Keratinocyte (primary cell): ENCODE data around the gene DDT. TPM values are rescaled to one million over a fixed set of nuclear protein-coding genes. Genes with fewer than 3 reads are reported as not detected.

Source experiments
- DNase-seq: peaks from one replicate; pipeline ENCODE4 v3.0.0-alpha.2; 2011; ENCODE audit warnings: low read depth, missing footprints, low spot score
- FAIRE-seq: peaks from 2 replicates; lab custom pipeline; 2011; peaks lifted over from hg19 to GRCh38; lab: Jason Lieb, UNC
- H2AFZ ChIP-seq: 2 replicates; pipeline ENCODE4 v1.6.0; 2012; ENCODE audit warnings: low read length, control low read depth, inconsistent platforms; ENCODE audit not compliant: control insufficient read depth
- H3K27ac ChIP-seq: 2 replicates; pipeline ENCODE4 v1.5.1; 2011; ENCODE audit warnings: low read length; ENCODE audit not compliant: control insufficient read depth, insufficient read depth
- H3K27me3 ChIP-seq: 3 replicates; pipeline ENCODE4 v1.6.0; 2011; ENCODE audit warnings: low read length; ENCODE audit not compliant: control insufficient read depth, insufficient read depth; ENCODE audit errors: extremely low read depth
- H3K36me3 ChIP-seq, 2 experiments: 2 replicates in 1 of 2; 3 replicates in 1 of 2; pipeline ENCODE4 v1.5.1; 2011; ENCODE audit warnings: low read length in 2 of 2, mild to moderate bottlenecking in 1 of 2; ENCODE audit not compliant: control insufficient read depth in 2 of 2, insufficient read depth in 2 of 2; ENCODE audit errors: extremely low read depth in 1 of 2
- H3K4me1 ChIP-seq: 3 replicates; pipeline ENCODE4 v1.5.1; 2011; ENCODE audit warnings: low read length; ENCODE audit not compliant: control insufficient read depth, insufficient read depth; ENCODE audit errors: extremely low read depth
- H3K4me2 ChIP-seq: 3 replicates; pipeline ENCODE4 v1.6.0; 2011; ENCODE audit warnings: low read depth, low read length; ENCODE audit not compliant: control insufficient read depth, insufficient read depth; ENCODE audit errors: extremely low read depth
- H3K4me3 ChIP-seq, 3 experiments: fragments of 200-600 bp in 1 of 3; sonication (generic) in 1 of 3; 2 replicates in 2 of 3; 3 replicates in 1 of 3; pipeline ENCODE4 v1.5.1; 2011 to 2016; ENCODE audit warnings: low read length in 3 of 3, mild to moderate bottlenecking in 3 of 3, control low read depth in 2 of 3, inconsistent platforms in 1 of 3, low read depth in 1 of 3, mixed read lengths in 1 of 3, mixed run types in 1 of 3, moderate library complexity in 1 of 3; ENCODE audit not compliant: control insufficient read depth in 2 of 3, insufficient read depth in 2 of 3; ENCODE audit errors: extremely low read depth in 1 of 3
- H3K79me2 ChIP-seq: 2 replicates; pipeline ENCODE4 v1.6.0; 2012; ENCODE audit warnings: low read length; ENCODE audit not compliant: control insufficient read depth, insufficient read depth
- H3K9ac ChIP-seq: 3 replicates; pipeline ENCODE4 v1.6.0; 2011; ENCODE audit warnings: low read length; ENCODE audit not compliant: control insufficient read depth, insufficient read depth; ENCODE audit errors: extremely low read depth
- H3K9me1 ChIP-seq: 3 replicates; pipeline ENCODE4 v1.6.0; 2011; ENCODE audit warnings: low read length; ENCODE audit not compliant: control insufficient read depth, insufficient read depth; ENCODE audit errors: extremely low read depth
- H3K9me3 ChIP-seq: 2 replicates; pipeline ENCODE4 v1.5.1; 2012; ENCODE audit warnings: low read depth, low read length; ENCODE audit not compliant: control insufficient read depth
- H4K20me1 ChIP-seq: 3 replicates; pipeline ENCODE4 v1.6.0; 2011; ENCODE audit warnings: low read length; ENCODE audit not compliant: control insufficient read depth, insufficient read depth; ENCODE audit errors: extremely low read depth
- CTCF ChIP-seq, 3 experiments: IDR thresholded peaks in 1 of 3; conservative IDR thresholded peaks in 1 of 3; optimal IDR thresholded peaks in 1 of 3; 2 replicates in 2 of 3; 3 replicates in 1 of 3; pipeline versions ENCODE3 to v1.5.1; 2011; ENCODE audit warnings: low read length in 3 of 3, mild to moderate bottlenecking in 3 of 3, moderate library complexity in 2 of 3, control low read depth in 1 of 3, inconsistent platforms in 1 of 3; ENCODE audit not compliant: insufficient read depth in 2 of 3; ENCODE audit errors: extremely low read depth in 1 of 3
- EZH2 ChIP-seq: IDR thresholded peaks from one replicate; pipeline ENCODE4 v1.6.1; 2012; ENCODE audit warnings: inconsistent platforms, mild to moderate bottlenecking, low read length, moderate library complexity
- dilution Hi-C: fragments of 300-500 bp; cut with MboI; formaldehyde crosslinking; loops from one replicate; pipeline ENCODE4 v1.7.0; 2020; ENCODE audit warnings: low sequenced_read_pairs; ENCODE audit not compliant: extremely low pct_ligation_motif_present
- polyA plus RNA-seq, 5 experiments: library from polyadenylated mRNA; depleted of rRNA in 3 of 5; stranded (reverse) in 3 of 5; stranded (forward) in 1 of 5; unstranded in 1 of 5; fragments of >200 nt; gene quantifications; 1 replicate in 1 of 5; 2 replicates in 3 of 5; 3 replicates in 1 of 5; pipeline versions ENCODE4 v1.2.1 to v1.2.3, GENCODE V29; 2011 to 2012; ENCODE audit warnings: missing spikeins in 2 of 5, low read depth in 1 of 5, low replicate concordance in 1 of 5

Gene DDT
- polyA plus RNA-seq, 1 donor (not counting 4 experiments of a cell fraction or from before 2014, with no cell fraction given), result 151 TPM

GRCh38 chr22:24005201-24005600, 31.0 kb upstream of the DDT start, which contains the start of gene GSTT4:
GSTT4 (minus strand) TSS chr22:24005453; CDS start chr22:24005356, 97 bp downstream.
- DNase-seq (no peak), FAIRE-seq (no peak)
- no peaks in the 10 kb centered on the region for H3K9me1 ChIP-seq
- H3K79me2 ChIP-seq, result no peaks in the 10 kb centered on the region
- H3K36me3 ChIP-seq, result no peaks in the 10 kb centered on the region
- no peak within 1 kb of the TSS for H3K4me3 ChIP-seq
- no peak within 1 kb of the TSS for H3K9ac ChIP-seq
- no peak within 1 kb of the TSS for H2AFZ ChIP-seq
- H3K9me3 ChIP-seq, result no peaks in the 10 kb centered on the region
- no peak within 1 kb of the TSS for H3K27ac ChIP-seq
- no peak for TF ChIP-seq EZH2
- TF ChIP-seq CTCF (optimal IDR thresholded peaks at IDR 0.05 in 1 of 3, IDR thresholded peaks at IDR 0.05 in 1 of 3, conservative IDR thresholded peaks at IDR 0.05 in 1 of 3; ENCODE audit: extremely low read depth in 1 of 3, insufficient read depth in 2 of 3, low read length in 3 of 3), result no peak
- H3K4me1 ChIP-seq, result no peaks in the 10 kb centered on the region
- no peaks in the 10 kb centered on the region for H3K27me3 ChIP-seq
- H3K4me2 ChIP-seq, result no peak within 1 kb of the TSS
- dilution Hi-C loops, result no loop called here
- H4K20me1 ChIP-seq, result no peaks in the 10 kb centered on the region

GRCh38 chr22:24003887-24004286, 29.6 kb upstream of the DDT start:
- dilution Hi-C loops, result no loop called here
- Histone ChIP-seq H3K79me2 (no peaks in the 10 kb centered on the region), H3K9me3 (no peaks in the 10 kb centered on the region), H3K4me1 (no peaks in the 10 kb centered on the region), H3K4me3 (no peak overlapping the region), H4K20me1 (no peaks in the 10 kb centered on the region), H2AFZ (no peak overlapping the region), H3K4me2 (no peak overlapping the region), H3K27me3 (no peaks in the 10 kb centered on the region), H3K9me1 (no peaks in the 10 kb centered on the region), H3K27ac (no peak overlapping the region), H3K9ac (no peak overlapping the region), H3K36me3 (no peaks in the 10 kb centered on the region)
- FAIRE-seq (no peak), DNase-seq (no peak)
- TF ChIP-seq CTCF (optimal IDR thresholded peaks at IDR 0.05 in 1 of 3, IDR thresholded peaks at IDR 0.05 in 1 of 3, conservative IDR thresholded peaks at IDR 0.05 in 1 of 3; ENCODE audit: extremely low read depth in 1 of 3, insufficient read depth in 2 of 3, low read length in 3 of 3), result no peak
- TF ChIP-seq EZH2, result no peak
